Mesenchymal stem cell (in vitro differentiated cells and primary cell): ENCODE measurements around the gene ADGRE3.

ENCODE experiments used
- DNase-seq: peaks from one replicate; pipeline ENCODE4 v3.0.0-alpha.2; 2013
- H2AFZ ChIP-seq: one replicate; pipeline ENCODE4 v1.6.1; 2013; ENCODE audit warnings: low read depth, mild to moderate bottlenecking, control low read depth, inconsistent platforms, low read length, moderate library complexity
- H2AK5ac ChIP-seq: 2 replicates; pipeline ENCODE4 v1.6.1; 2013; ENCODE audit warnings: low read length, moderate library complexity, mild to moderate bottlenecking, inconsistent platforms; ENCODE audit not compliant: severe bottlenecking
- H2BK120ac ChIP-seq: one replicate; pipeline ENCODE4 v1.6.1; 2013; ENCODE audit warnings: low read depth, mild to moderate bottlenecking, inconsistent platforms, low read length, moderate library complexity
- H2BK12ac ChIP-seq, 2 experiments: one replicate each; pipeline ENCODE4 v1.6.1; 2013; ENCODE audit warnings: inconsistent platforms in 2 of 2, low read length in 2 of 2, mild to moderate bottlenecking in 2 of 2, moderate library complexity in 2 of 2, control low read depth in 1 of 2
- H2BK15ac ChIP-seq: one replicate; pipeline ENCODE4 v1.6.1; 2013; ENCODE audit warnings: mild to moderate bottlenecking, low read depth, inconsistent platforms; ENCODE audit not compliant: poor library complexity, severe bottlenecking
- H2BK5ac ChIP-seq: 2 replicates; pipeline ENCODE4 v1.6.1; 2013; ENCODE audit warnings: low read depth, mild to moderate bottlenecking, low read length, control low read depth, inconsistent platforms; ENCODE audit not compliant: poor library complexity, severe bottlenecking
- H3K14ac ChIP-seq, 2 experiments: one replicate each; pipeline ENCODE4 v1.6.1; 2013; ENCODE audit warnings: inconsistent platforms in 2 of 2, low read length in 2 of 2, control low read depth in 1 of 2, mild to moderate bottlenecking in 1 of 2, moderate library complexity in 1 of 2
- H3K18ac ChIP-seq, 2 experiments: one replicate each; pipeline ENCODE4 v1.6.1; 2013; ENCODE audit warnings: inconsistent platforms in 2 of 2, low read length in 2 of 2, control low read depth in 1 of 2, low read depth in 1 of 2, mild to moderate bottlenecking in 1 of 2
- H3K23ac ChIP-seq, 2 experiments: one replicate each; pipeline ENCODE4 v1.6.1; 2013; ENCODE audit warnings: inconsistent platforms in 2 of 2, low read length in 2 of 2, mild to moderate bottlenecking in 2 of 2, moderate library complexity in 2 of 2, control low read depth in 1 of 2
- H3K27ac ChIP-seq: 2 replicates; pipeline ENCODE4 v1.5.1; 2013; ENCODE audit warnings: mild to moderate bottlenecking, moderate library complexity, low read length, control low read depth, inconsistent platforms; ENCODE audit not compliant: poor library complexity, severe bottlenecking
- H3K27me3 ChIP-seq, 2 experiments: 2 replicates each; pipeline versions ENCODE4 v1.6.1 to v1.7.0; 2013; ENCODE audit warnings: low read length in 2 of 2, mild to moderate bottlenecking in 2 of 2, moderate library complexity in 2 of 2, control low read depth in 1 of 2, inconsistent platforms in 1 of 2; ENCODE audit not compliant: control insufficient read depth in 1 of 2, insufficient read depth in 1 of 2
- H3K36me3 ChIP-seq, 2 experiments: 2 replicates each; pipeline versions ENCODE4 v1.6.1 to v1.7.0; 2013; ENCODE audit warnings: low read length in 2 of 2, control low read depth in 1 of 2, inconsistent platforms in 1 of 2, low read depth in 1 of 2, mild to moderate bottlenecking in 1 of 2; ENCODE audit not compliant: insufficient read depth in 2 of 2, control insufficient read depth in 1 of 2
- H3K4ac ChIP-seq, 2 experiments: one replicate each; pipeline ENCODE4 v1.6.1; 2013; ENCODE audit warnings: inconsistent platforms in 2 of 2, low read length in 2 of 2, mild to moderate bottlenecking in 2 of 2, moderate library complexity in 2 of 2, control low read depth in 1 of 2, low read depth in 1 of 2
- H3K4me1 ChIP-seq: 2 replicates; pipeline ENCODE4 v1.6.1; 2013; ENCODE audit warnings: low read depth, low read length, control low read depth; ENCODE audit not compliant: control insufficient read depth, insufficient read depth
- H3K4me2 ChIP-seq: 2 replicates; pipeline ENCODE4 v1.6.1; 2013; ENCODE audit warnings: low read length, mild to moderate bottlenecking, inconsistent platforms; ENCODE audit not compliant: poor library complexity, severe bottlenecking
- H3K4me3 ChIP-seq, 2 experiments: 2 replicates each; pipeline versions ENCODE4 v1.5.1 to v1.7.0; 2013; ENCODE audit warnings: low read length in 2 of 2, mild to moderate bottlenecking in 2 of 2, control low read depth in 1 of 2, low read depth in 1 of 2; ENCODE audit not compliant: insufficient read depth in 1 of 2
- H3K79me1 ChIP-seq: replicated peaks from 2 replicates; pipeline ENCODE4 v1.6.1; 2013; ENCODE audit warnings: mild to moderate bottlenecking, control low read depth, low read length, inconsistent platforms; ENCODE audit not compliant: poor library complexity, severe bottlenecking
- H3K9ac ChIP-seq: 2 replicates; pipeline ENCODE4 v1.7.0; 2013; ENCODE audit warnings: mild to moderate bottlenecking, low read length, moderate library complexity
- H3K9me3 ChIP-seq: 2 replicates; pipeline ENCODE4 v1.7.0; 2013; ENCODE audit warnings: mild to moderate bottlenecking, low read length; ENCODE audit not compliant: control insufficient read depth
- H4K8ac ChIP-seq: one replicate; pipeline ENCODE4 v1.6.1; 2013; ENCODE audit warnings: inconsistent platforms, mild to moderate bottlenecking, low read length, moderate library complexity
- H4K91ac ChIP-seq: one replicate; pipeline ENCODE4 v1.6.1; 2013; ENCODE audit warnings: mild to moderate bottlenecking, low read length, inconsistent platforms
- WGBS: methylation state at CpG from one replicate; pipeline ENCODE4 v1.1.7; 2013; ENCODE audit warnings: mixed read lengths; 5-methylcytosine and 5-hydroxymethylcytosine counted together

The ADGRE3 gene

GRCh38 chr19:14611051-14611450, 63.6 kb downstream of the ADGRE3 start:
- no peaks in the 10 kb centered on the region for H3K27me3 ChIP-seq
- no peak overlapping the region for H4K8ac ChIP-seq
- H2BK15ac ChIP-seq: no peak overlapping the region
- no peak overlapping the region for H3K27ac ChIP-seq
- no peak overlapping the region for H4K91ac ChIP-seq
- WGBS: 52% methylated on average over 3 of the region's 4 CpGs
- no peak overlapping the region for H2BK5ac ChIP-seq
- no peak overlapping the region for H3K14ac ChIP-seq
- H3K9ac ChIP-seq: no peak overlapping the region
- H2BK120ac ChIP-seq: no peak overlapping the region
- no peak overlapping the region for H2AFZ ChIP-seq
- no peak overlapping the region for H3K4ac ChIP-seq
- H3K9me3 ChIP-seq: no peaks in the 10 kb centered on the region
- H3K36me3 ChIP-seq: no peaks in the 10 kb centered on the region
- no peaks in the 10 kb centered on the region for H3K4me1 ChIP-seq
- H2BK12ac ChIP-seq: no peak overlapping the region
- H3K18ac ChIP-seq: no peak overlapping the region
- no peak overlapping the region for H3K4me3 ChIP-seq
- DNase-seq: no peak
- H2AK5ac ChIP-seq: no peak overlapping the region
- no peak overlapping the region for H3K4me2 ChIP-seq
- H3K79me1 ChIP-seq: no peaks in the 10 kb centered on the region
- H3K23ac ChIP-seq: no peak overlapping the region

- no peak overlapping the region for H4K91ac ChIP-seq
- H3K18ac ChIP-seq: no peak overlapping the region
- H3K4me3 ChIP-seq: no peak overlapping the region
- no peak overlapping the region for H3K23ac ChIP-seq
- no peak overlapping the region for H2AK5ac ChIP-seq
- no peaks in the 10 kb centered on the region for H3K79me1 ChIP-seq
- H3K36me3 ChIP-seq: no peaks in the 10 kb centered on the region
- DNase-seq: no peak
- no peak overlapping the region for H2BK5ac ChIP-seq
- no peak overlapping the region for H2BK120ac ChIP-seq
- no peak overlapping the region for H3K14ac ChIP-seq
- H2AFZ ChIP-seq: no peak overlapping the region
- no peak overlapping the region for H3K27ac ChIP-seq
- H3K27me3 ChIP-seq: no peaks in the 10 kb centered on the region
- H3K4ac ChIP-seq: no peak overlapping the region
- no peaks in the 10 kb centered on the region for H3K4me1 ChIP-seq
- H2BK15ac ChIP-seq: no peak overlapping the region
- no peaks in the 10 kb centered on the region for H3K9me3 ChIP-seq
- H3K9ac ChIP-seq: no peak overlapping the region
- H4K8ac ChIP-seq: no peak overlapping the region
- H3K4me2 ChIP-seq: no peak overlapping the region
- no peak overlapping the region for H2BK12ac ChIP-seq
- WGBS: 73% methylated on average over 8 of the region's 9 CpGs
Observed at GRCh38 chr19:14606627-14607026, 68.0 kb downstream of the ADGRE3 start.

- Histone ChIP-seq H4K8ac (no peak overlapping the region), H3K4ac (no peak overlapping the region), H4K91ac (no peak overlapping the region), H2BK5ac (no peak overlapping the region), H3K27ac (no peak overlapping the region), H2BK120ac (no peak overlapping the region), H3K4me2 (no peak overlapping the region), H3K23ac (no peak overlapping the region), H2BK15ac (no peak overlapping the region), H2BK12ac (no peak overlapping the region), H2AFZ (no peak overlapping the region), H3K18ac (no peak overlapping the region), H3K14ac (no peak overlapping the region), H3K79me1 (no peaks in the 10 kb centered on the region), H2AK5ac (no peak overlapping the region), H3K4me3 (no peak overlapping the region), H3K4me1 (no peaks in the 10 kb centered on the region), H3K27me3 (no peaks in the 10 kb centered on the region), H3K9ac (no peak overlapping the region), H3K36me3 (no peaks in the 10 kb centered on the region), H3K9me3 (no peaks in the 10 kb centered on the region)
- 86% methylated on average over 2 of the region's 2 CpGs for WGBS
- no peak for DNase-seq
Observed at GRCh38 chr19:14603990-14604387, 70.7 kb downstream of the ADGRE3 start.

GRCh38 chr19:14599548-14600147, 75.0 kb downstream of the ADGRE3 start:
- Histone ChIP-seq H2BK12ac (no peak overlapping the region), H3K4me2 (no peak overlapping the region), H3K79me1 (no peaks in the 10 kb centered on the region), H3K23ac (no peak overlapping the region), H3K4me1 (no peaks in the 10 kb centered on the region), H3K9me3 (peaks cover 8% of the 10 kb centered on the region), H3K9ac (no peak overlapping the region), H4K91ac (peak overlapping the region; percentile 27), H2AK5ac (no peak overlapping the region), H3K27ac (no peak overlapping the region), H4K8ac (no peak overlapping the region), H2BK5ac (no peak overlapping the region), H3K4ac (no peak overlapping the region), H2BK15ac (no peak overlapping the region), H2BK120ac (no peak overlapping the region), H3K36me3 (no peaks in the 10 kb centered on the region), H3K14ac (no peak overlapping the region), H2AFZ (no peak overlapping the region), H3K4me3 (no peak overlapping the region), H3K27me3 (no peaks in the 10 kb centered on the region), H3K18ac (no peak overlapping the region)
- 81% methylated on average over 8 of the region's 8 CpGs for WGBS
- no peak for DNase-seq
